ENCODE measurements around the gene RAB1A. TPM values are rescaled to one million over a fixed set of nuclear protein-coding genes. Genes with fewer than 3 reads are reported as not detected.

RAB1A gene
- total and polyA plus RNA-seq, 9 of the 15 experiments (the other 6 are each of a cell fraction or from before 2014, with no cell fraction given): 43.8 to 163 (median 67.7) TPM

- no peak for TF ChIP-seq MBD2 (IDR thresholded peaks at IDR 0.05; ENCODE audit: borderline replicate concordance, low read depth)
- TF ChIP-seq REST (IDR thresholded peaks at IDR 0.05; ENCODE audit: borderline replicate concordance): no peak
- peak; percentile 32; the same call in 1 of the 2 replicates for TF ChIP-seq REST (CRISPR knock-in tag; IDR thresholded peaks at IDR 0.05; ENCODE audit: low read depth)
- TF ChIP-seq, protein P1, sequence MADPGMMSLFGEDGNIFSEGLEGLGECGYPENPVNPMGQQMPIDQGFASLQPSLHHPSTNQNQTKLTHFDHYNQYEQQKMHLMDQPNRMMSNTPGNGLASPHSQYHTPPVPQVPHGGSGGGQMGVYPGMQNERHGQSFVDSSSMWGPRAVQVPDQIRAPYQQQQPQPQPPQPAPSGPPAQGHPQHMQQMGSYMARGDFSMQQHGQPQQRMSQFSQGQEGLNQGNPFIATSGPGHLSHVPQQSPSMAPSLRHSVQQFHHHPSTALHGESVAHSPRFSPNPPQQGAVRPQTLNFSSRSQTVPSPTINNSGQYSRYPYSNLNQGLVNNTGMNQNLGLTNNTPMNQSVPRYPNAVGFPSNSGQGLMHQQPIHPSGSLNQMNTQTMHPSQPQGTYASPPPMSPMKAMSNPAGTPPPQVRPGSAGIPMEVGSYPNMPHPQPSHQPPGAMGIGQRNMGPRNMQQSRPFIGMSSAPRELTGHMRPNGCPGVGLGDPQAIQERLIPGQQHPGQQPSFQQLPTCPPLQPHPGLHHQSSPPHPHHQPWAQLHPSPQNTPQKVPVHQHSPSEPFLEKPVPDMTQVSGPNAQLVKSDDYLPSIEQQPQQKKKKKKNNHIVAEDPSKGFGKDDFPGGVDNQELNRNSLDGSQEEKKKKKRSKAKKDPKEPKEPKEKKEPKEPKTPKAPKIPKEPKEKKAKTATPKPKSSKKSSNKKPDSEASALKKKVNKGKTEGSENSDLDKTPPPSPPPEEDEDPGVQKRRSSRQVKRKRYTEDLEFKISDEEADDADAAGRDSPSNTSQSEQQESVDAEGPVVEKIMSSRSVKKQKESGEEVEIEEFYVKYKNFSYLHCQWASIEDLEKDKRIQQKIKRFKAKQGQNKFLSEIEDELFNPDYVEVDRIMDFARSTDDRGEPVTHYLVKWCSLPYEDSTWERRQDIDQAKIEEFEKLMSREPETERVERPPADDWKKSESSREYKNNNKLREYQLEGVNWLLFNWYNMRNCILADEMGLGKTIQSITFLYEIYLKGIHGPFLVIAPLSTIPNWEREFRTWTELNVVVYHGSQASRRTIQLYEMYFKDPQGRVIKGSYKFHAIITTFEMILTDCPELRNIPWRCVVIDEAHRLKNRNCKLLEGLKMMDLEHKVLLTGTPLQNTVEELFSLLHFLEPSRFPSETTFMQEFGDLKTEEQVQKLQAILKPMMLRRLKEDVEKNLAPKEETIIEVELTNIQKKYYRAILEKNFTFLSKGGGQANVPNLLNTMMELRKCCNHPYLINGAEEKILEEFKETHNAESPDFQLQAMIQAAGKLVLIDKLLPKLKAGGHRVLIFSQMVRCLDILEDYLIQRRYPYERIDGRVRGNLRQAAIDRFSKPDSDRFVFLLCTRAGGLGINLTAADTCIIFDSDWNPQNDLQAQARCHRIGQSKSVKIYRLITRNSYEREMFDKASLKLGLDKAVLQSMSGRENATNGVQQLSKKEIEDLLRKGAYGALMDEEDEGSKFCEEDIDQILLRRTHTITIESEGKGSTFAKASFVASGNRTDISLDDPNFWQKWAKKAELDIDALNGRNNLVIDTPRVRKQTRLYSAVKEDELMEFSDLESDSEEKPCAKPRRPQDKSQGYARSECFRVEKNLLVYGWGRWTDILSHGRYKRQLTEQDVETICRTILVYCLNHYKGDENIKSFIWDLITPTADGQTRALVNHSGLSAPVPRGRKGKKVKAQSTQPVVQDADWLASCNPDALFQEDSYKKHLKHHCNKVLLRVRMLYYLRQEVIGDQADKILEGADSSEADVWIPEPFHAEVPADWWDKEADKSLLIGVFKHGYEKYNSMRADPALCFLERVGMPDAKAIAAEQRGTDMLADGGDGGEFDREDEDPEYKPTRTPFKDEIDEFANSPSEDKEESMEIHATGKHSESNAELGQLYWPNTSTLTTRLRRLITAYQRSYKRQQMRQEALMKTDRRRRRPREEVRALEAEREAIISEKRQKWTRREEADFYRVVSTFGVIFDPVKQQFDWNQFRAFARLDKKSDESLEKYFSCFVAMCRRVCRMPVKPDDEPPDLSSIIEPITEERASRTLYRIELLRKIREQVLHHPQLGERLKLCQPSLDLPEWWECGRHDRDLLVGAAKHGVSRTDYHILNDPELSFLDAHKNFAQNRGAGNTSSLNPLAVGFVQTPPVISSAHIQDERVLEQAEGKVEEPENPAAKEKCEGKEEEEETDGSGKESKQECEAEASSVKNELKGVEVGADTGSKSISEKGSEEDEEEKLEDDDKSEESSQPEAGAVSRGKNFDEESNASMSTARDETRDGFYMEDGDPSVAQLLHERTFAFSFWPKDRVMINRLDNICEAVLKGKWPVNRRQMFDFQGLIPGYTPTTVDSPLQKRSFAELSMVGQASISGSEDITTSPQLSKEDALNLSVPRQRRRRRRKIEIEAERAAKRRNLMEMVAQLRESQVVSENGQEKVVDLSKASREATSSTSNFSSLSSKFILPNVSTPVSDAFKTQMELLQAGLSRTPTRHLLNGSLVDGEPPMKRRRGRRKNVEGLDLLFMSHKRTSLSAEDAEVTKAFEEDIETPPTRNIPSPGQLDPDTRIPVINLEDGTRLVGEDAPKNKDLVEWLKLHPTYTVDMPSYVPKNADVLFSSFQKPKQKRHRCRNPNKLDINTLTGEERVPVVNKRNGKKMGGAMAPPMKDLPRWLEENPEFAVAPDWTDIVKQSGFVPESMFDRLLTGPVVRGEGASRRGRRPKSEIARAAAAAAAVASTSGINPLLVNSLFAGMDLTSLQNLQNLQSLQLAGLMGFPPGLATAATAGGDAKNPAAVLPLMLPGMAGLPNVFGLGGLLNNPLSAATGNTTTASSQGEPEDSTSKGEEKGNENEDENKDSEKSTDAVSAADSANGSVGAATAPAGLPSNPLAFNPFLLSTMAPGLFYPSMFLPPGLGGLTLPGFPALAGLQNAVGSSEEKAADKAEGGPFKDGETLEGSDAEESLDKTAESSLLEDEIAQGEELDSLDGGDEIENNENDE (IDR thresholded peaks at IDR 0.05; ENCODE audit: low read depth, low read length): no peak
- TF ChIP-seq ZNF717 (CRISPR knock-in tag; IDR thresholded peaks at IDR 0.05): no peak
- no peak for TF ChIP-seq ELF1 (tag; IDR thresholded peaks at IDR 0.05)
- TF ChIP-seq HDAC3 (IDR thresholded peaks at IDR 0.05; ENCODE audit: borderline replicate concordance, partially characterized antibody): no peak
- peak; percentile 38; the same call in 1 of the 2 replicates for TF ChIP-seq ETV1 (tag; conservative IDR thresholded peaks at IDR 0.05; ENCODE audit: low read depth)
These were observed 814 bp upstream of the RAB1A start (continued) for GRCh38 chr2:65130664-65131175.

Data from K562 (cell line).